ENCODE measurements around the gene CREB1.

DNA sequence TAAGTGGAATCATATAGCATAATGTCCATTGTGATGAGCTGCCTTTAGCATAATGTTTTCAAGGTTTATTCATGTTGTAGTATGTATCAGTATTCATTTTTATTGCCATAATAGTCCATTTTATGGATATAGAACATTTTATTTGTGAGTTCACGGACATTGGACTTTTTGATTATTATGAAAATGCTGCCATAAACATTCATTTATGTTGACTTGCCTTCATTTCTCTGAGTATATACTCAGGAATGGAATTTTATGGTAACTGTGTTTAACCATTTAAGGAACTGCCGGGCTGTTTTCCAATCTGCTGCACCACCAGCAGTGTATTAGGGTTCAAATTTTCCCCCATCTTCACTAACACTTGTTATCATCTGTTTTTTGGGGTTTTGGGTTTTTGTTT, 12.2 kb downstream of the CREB1 start:
- TF ChIP-seq EZH2 (IDR thresholded peaks at IDR 0.05; ENCODE audit: borderline replicate concordance, low read length), result no peak
- TF ChIP-seq, protein P1, sequence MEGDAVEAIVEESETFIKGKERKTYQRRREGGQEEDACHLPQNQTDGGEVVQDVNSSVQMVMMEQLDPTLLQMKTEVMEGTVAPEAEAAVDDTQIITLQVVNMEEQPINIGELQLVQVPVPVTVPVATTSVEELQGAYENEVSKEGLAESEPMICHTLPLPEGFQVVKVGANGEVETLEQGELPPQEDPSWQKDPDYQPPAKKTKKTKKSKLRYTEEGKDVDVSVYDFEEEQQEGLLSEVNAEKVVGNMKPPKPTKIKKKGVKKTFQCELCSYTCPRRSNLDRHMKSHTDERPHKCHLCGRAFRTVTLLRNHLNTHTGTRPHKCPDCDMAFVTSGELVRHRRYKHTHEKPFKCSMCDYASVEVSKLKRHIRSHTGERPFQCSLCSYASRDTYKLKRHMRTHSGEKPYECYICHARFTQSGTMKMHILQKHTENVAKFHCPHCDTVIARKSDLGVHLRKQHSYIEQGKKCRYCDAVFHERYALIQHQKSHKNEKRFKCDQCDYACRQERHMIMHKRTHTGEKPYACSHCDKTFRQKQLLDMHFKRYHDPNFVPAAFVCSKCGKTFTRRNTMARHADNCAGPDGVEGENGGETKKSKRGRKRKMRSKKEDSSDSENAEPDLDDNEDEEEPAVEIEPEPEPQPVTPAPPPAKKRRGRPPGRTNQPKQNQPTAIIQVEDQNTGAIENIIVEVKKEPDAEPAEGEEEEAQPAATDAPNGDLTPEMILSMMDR (conservative IDR thresholded peaks at IDR 0.05 in 1 of 2, IDR thresholded peaks at IDR 0.05 in 1 of 2; ENCODE audit: extremely low read depth in 1 of 2, insufficient read depth in 1 of 2, low read depth in 1 of 2, low read length in 2 of 2), result no peak
